COLO829 (cell line): ENCODE data around the gene GPR146.
"Not testable (repeated sequence)": the region's sequence is repeated elsewhere in the genome, so short reads cannot be mapped to it uniquely, and the experiment has no call there.

Experiments used
- DNase-seq: peaks from one replicate; pipeline ENCODE4 v3.0.0; 2012; ENCODE audit warnings: low spot score

The GPR146 gene

GRCh38 chr7:1058311-1058710 lies 14.0 kb downstream of the GPR146 start:
- no peak for DNase-seq

GRCh38 chr7:1058821-1059199 lies 14.5 kb downstream of the GPR146 start:
- DNase-seq, result no peak

GRCh38 chr7:1059200-1060091 lies 15.1 kb downstream of the GPR146 start:
- peak; percentile 49 for DNase-seq

GRCh38 chr7:1060315-1061072 lies 16.1 kb downstream of the GPR146 start:
- DNase-seq, result no peak

GRCh38 chr7:1061180-1061579 lies 16.8 kb downstream of the GPR146 start:
- no peak for DNase-seq

- DNase-seq, result no peak
Observed at GRCh38 chr7:1062296-1063294, 18.2 kb downstream of the GPR146 start.

GRCh38 chr7:1063361-1063760 lies 19.0 kb downstream of the GPR146 start:
- no peak for DNase-seq

- no peak for DNase-seq
Observed at GRCh38 chr7:1064581-1064980, 20.2 kb downstream of the GPR146 start.

- DNase-seq, result no peak
Observed at GRCh38 chr7:1065263-1065584, 20.9 kb downstream of the GPR146 start.

GRCh38 chr7:1065585-1066241 lies 21.4 kb downstream of the GPR146 start:
- DNase-seq, result peak; percentile 90

- DNase-seq, result no peak
Observed at GRCh38 chr7:1066242-1066588, 21.9 kb downstream of the GPR146 start.

GRCh38 chr7:1068013-1068412 lies 23.7 kb downstream of the GPR146 start:
- no peak for DNase-seq

GRCh38 chr7:1068619-1069018 lies 24.3 kb downstream of the GPR146 start:
- DNase-seq, result no peak

- DNase-seq, result no peak
Observed at GRCh38 chr7:1070544-1071011, 26.2 kb downstream of the GPR146 start.

- no peak for DNase-seq
Observed at GRCh38 chr7:1071731-1072254, 27.4 kb downstream of the GPR146 start.

GRCh38 chr7:1073142-1073977 lies 29.0 kb downstream of the GPR146 start:
- no peak for DNase-seq

GRCh38 chr7:1074018-1074417 lies 29.7 kb downstream of the GPR146 start:
- DNase-seq, result not testable (repeated sequence)

- DNase-seq, result no peak
Observed at GRCh38 chr7:1074593-1075431, 30.5 kb downstream of the GPR146 start.
